ENCODE results near the gene GSTO2. TPM values are rescaled to one million over a fixed set of nuclear protein-coding genes. Genes with fewer than 3 reads are reported as not detected.

Gene GSTO2
- total RNA-seq, 2 donors from 2014 or later = 18.1 to 37.3 TPM

GRCh38 chr10:104332243-104333031 is 63.5 kb downstream of the GSTO2 start:
- Histone ChIP-seq H3K4me1 (replicated peaks) (peaks cover 47% of the 10 kb centered on the region), H3K9me3 (no peaks in the 10 kb centered on the region), H3K36me3 (no peaks in the 10 kb centered on the region), H3K27me3 (replicated peaks; ENCODE audit: insufficient read depth) (no peaks in the 10 kb centered on the region), H3K27ac (peak overlapping the region; percentile 83 to 96), H3K4me3 (no peak overlapping the region)
- intact Hi-C loops (cut with DNase I) = no loop called here
- DNase-seq (ENCODE audit: low spot score) = no peak
- 80% methylated on average over 11 of the region's 11 CpGs for WGBS
- TF ChIP-seq POLR2AphosphoS5 (IDR thresholded peaks at IDR 0.05) = no peak
- TF ChIP-seq CTCF (IDR thresholded peaks at IDR 0.05) = no peak
- TF ChIP-seq POLR2A (IDR thresholded peaks at IDR 0.05) = no peak

- Histone ChIP-seq H3K4me1 (replicated peaks) (peaks cover 42% of the 10 kb centered on the region), H3K27ac (peak overlapping the region in 1 of 2 donors; percentile 96)
- TF ChIP-seq POLR2AphosphoS5 (IDR thresholded peaks at IDR 0.05) (no peak), CTCF (IDR thresholded peaks at IDR 0.05) (no peak)
Observed at GRCh38 chr10:104333032-104333727, 64.2 kb downstream of the GSTO2 start.

GRCh38 chr10:104333728-104334373 is 64.9 kb downstream of the GSTO2 start:
- WGBS = 50% methylated on average over 14 of the region's 15 CpGs
- Histone ChIP-seq H3K36me3 (no peaks in the 10 kb centered on the region), H3K4me1 (replicated peaks) (peaks cover 36% of the 10 kb centered on the region), H3K9me3 (no peaks in the 10 kb centered on the region), H3K4me3 (no peak overlapping the region), H3K27ac (peak overlapping the region; percentile 22 to 96), H3K27me3 (replicated peaks; ENCODE audit: insufficient read depth) (no peaks in the 10 kb centered on the region)
- TF ChIP-seq POLR2A (IDR thresholded peaks at IDR 0.05) (no peak), POLR2AphosphoS5 (IDR thresholded peaks at IDR 0.05) (no peak), CTCF (IDR thresholded peaks at IDR 0.05) (no peak)
- no peak for DNase-seq (ENCODE audit: low spot score)
- intact Hi-C loops (cut with DNase I) = no loop called here

More at GRCh38 chr10:104333032-104333727, 64.2 kb downstream of the GSTO2 start:
- H3K4me3 ChIP-seq = no peak overlapping the region
- H3K27me3 ChIP-seq (replicated peaks; ENCODE audit: insufficient read depth) = no peaks in the 10 kb centered on the region
- DNase-seq (ENCODE audit: low spot score) = no peak
- H3K9me3 ChIP-seq = no peaks in the 10 kb centered on the region
- intact Hi-C loops (cut with DNase I) = no loop called here
- no peaks in the 10 kb centered on the region for H3K36me3 ChIP-seq
- 79% methylated on average over 13 of the region's 13 CpGs for WGBS

GRCh38 chr10:104334561-104334960 is 65.6 kb downstream of the GSTO2 start:
- TF ChIP-seq POLR2AphosphoS5 (IDR thresholded peaks at IDR 0.05) = no peak
- no peak for TF ChIP-seq CTCF (IDR thresholded peaks at IDR 0.05)
- TF ChIP-seq POLR2A (IDR thresholded peaks at IDR 0.05) = no peak
- intact Hi-C loops (cut with DNase I) = no loop called here
- H3K27ac ChIP-seq = peak overlapping the region; percentile 22 to 96
- H3K4me3 ChIP-seq = no peak overlapping the region
- no peaks in the 10 kb centered on the region for H3K9me3 ChIP-seq
- DNase-seq (ENCODE audit: low spot score) = no peak
- 93% methylated on average over 6 of the region's 6 CpGs for WGBS
- no peaks in the 10 kb centered on the region for H3K36me3 ChIP-seq
- H3K27me3 ChIP-seq (replicated peaks; ENCODE audit: insufficient read depth) = no peaks in the 10 kb centered on the region
- H3K4me1 ChIP-seq (replicated peaks) = peaks cover 34% of the 10 kb centered on the region

Measured in prostate gland (tissue), 2 donors.